ENCODE measurements around the gene CPSF3.

- TF ChIP-seq POLR2A (IDR thresholded peaks at IDR 0.05), result no peak
- TF ChIP-seq, protein P1, sequence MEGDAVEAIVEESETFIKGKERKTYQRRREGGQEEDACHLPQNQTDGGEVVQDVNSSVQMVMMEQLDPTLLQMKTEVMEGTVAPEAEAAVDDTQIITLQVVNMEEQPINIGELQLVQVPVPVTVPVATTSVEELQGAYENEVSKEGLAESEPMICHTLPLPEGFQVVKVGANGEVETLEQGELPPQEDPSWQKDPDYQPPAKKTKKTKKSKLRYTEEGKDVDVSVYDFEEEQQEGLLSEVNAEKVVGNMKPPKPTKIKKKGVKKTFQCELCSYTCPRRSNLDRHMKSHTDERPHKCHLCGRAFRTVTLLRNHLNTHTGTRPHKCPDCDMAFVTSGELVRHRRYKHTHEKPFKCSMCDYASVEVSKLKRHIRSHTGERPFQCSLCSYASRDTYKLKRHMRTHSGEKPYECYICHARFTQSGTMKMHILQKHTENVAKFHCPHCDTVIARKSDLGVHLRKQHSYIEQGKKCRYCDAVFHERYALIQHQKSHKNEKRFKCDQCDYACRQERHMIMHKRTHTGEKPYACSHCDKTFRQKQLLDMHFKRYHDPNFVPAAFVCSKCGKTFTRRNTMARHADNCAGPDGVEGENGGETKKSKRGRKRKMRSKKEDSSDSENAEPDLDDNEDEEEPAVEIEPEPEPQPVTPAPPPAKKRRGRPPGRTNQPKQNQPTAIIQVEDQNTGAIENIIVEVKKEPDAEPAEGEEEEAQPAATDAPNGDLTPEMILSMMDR (IDR thresholded peaks at IDR 0.05), result no peak
Measured at GRCh38 chr2:9441556-9441955, 18.1 kb downstream of the CPSF3 start.
